ENCODE measurements around the gene PPFIBP1. TPM values are rescaled to one million over a fixed set of nuclear protein-coding genes. Genes with fewer than 3 reads are reported as not detected.
A peak's percentile ranks its signal among the peaks of the same experiment; 100 is the strongest.

PPFIBP1 gene
- total RNA-seq, 2 donors from 2014 or later, result 92.7 to 123 TPM

DNA sequence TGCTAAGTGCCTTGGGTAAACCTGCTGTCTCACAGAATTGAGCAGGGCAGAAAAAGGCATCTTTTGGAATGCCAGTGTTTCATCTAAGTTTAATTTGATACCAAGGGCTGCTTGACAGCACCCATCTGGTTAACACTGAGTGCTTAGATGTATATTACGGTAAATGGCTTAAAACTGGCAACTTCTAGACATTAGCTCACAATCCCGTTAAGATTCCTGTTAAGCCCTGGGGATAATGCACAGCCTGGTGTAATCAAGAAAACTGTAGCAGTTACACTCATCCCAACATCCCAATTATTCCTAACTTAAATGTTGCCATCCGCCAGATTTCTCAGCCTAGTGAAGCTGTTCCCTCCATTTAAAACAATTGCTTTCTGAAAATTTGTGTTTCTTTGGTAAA lies 29.9 kb downstream of the PPFIBP1 start:
- no peak for ATAC-seq
- DNase-seq, result no peak
- intact Hi-C loops (cut with DNase I), result no loop called here

DNA sequence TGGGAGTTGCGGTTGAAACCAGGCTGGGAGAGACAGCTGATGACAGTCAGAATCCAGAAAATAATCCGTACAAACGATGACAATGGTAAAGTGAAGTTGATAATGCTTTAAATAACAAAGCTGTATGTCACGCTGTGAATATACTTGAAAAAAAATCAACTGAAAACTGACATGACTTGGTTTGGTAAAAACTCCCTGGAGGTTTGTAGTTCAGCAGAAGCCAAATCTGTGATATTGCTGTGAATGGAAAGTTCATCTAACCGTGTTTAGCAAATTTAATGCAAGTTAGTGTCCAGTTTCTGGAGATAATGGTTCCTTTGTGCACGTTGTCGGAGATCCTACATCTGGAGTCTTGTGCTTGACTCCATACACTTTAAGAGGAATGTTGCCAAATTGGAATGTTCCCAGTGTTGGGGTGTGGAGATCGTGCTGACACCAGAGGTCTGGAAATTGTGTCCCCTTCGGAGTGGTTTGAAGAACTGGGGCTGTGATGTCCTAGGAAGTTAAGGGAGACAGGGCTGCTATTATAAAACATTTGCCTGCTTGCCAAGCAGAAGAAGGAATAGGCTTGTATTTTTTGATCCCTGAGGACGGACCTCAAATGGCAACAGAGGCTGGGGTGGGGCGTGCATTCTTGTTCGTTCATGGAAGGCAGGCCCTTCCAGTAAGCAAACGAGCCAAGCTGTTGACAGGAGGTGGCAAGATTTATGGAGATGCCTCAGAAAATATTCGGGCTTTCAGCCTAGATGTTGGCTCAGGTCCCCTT lies 30.6 kb downstream of the PPFIBP1 start:
- ATAC-seq (peak; percentile 67 to 78), DNase-seq (peak; percentile 70)
- intact Hi-C loops (cut with DNase I), result no loop called here

DNA sequence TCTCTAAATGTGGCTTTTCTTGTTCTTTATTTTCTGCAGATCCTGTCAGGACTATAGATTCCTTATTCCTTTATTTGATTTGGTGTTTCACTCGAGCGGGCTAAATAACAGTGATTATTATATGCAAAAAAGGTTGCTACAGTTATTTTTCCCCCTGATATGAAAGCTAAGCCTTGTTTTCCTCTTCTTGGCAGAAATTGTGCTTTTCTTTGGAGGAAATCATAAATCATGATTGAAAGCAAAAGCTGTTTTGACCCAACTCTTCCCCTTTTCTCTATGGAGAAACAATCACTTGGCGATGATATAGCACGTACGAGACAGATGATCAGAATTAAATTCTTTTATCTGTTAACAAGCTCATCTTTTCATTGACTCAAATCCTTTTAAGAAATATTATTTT lies 31.4 kb downstream of the PPFIBP1 start:
- no peak for ATAC-seq

DNA sequence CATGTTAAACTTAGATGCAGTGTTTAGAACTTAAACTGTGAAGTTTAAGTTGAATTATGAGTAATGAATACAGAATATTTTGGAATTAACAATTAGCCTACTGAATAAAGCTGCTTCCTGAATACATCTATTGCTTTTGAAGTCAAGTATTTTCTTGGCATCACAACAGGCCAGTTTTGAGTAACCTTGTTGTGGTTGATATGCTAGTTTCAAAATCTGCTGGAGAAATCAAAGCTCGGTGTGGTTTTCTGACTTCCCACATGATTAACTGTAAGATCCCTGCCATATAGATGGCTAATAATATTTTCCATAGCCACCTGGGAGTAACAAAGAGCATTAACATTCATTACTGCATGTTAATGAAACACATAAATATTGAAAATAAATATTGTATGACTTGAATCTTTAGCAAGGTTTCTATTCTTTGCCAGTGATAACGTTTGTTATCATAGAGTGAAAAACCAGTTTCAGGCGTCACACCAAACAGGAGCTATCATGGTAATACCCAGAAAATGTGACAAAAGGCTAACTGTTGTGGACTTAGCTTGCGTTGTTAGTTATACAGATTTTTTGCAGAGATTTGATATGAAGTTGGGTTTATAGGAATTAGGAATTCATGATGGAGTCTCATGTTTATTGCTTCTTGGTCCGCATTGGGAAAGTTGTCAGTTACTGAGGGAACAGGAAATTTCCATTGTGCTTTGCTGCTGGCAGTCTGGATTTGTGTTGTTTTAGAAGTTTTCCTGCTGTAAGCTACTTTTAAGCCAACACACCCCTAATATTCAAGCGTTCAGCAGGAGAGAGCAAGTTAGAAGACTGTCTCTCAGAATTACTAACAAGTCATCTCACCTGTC lies 32.1 kb downstream of the PPFIBP1 start:
- DNase-seq, result no peak
- intact Hi-C loops (cut with DNase I), result no loop called here
- no peak for ATAC-seq

More for the DNA sequence above, 31.4 kb downstream of the PPFIBP1 start:
- intact Hi-C loops (cut with DNase I), result no loop called here
- DNase-seq, result no peak

DNA sequence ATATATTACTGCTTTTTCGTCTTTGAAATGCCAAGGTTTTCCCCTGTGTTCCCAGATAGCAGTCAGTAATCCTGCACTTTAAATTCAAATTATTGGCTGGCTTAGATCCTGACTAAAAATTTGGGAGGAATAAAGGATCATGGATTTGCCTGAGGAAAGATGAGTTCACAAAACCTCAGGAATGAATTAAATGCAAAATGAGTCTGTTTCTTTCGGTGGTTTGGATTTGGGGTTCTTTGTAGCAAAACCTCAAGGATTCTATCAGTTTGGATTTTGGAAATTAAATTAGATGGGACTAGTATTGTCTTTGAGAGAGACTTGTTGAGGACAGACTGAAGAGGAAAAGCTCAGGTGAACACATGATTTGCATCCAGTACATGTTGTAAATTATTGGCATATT lies 36.1 kb downstream of the PPFIBP1 start:
- intact Hi-C loops (cut with DNase I), result no loop called here
- DNase-seq, result no peak
- no peak for ATAC-seq

DNA sequence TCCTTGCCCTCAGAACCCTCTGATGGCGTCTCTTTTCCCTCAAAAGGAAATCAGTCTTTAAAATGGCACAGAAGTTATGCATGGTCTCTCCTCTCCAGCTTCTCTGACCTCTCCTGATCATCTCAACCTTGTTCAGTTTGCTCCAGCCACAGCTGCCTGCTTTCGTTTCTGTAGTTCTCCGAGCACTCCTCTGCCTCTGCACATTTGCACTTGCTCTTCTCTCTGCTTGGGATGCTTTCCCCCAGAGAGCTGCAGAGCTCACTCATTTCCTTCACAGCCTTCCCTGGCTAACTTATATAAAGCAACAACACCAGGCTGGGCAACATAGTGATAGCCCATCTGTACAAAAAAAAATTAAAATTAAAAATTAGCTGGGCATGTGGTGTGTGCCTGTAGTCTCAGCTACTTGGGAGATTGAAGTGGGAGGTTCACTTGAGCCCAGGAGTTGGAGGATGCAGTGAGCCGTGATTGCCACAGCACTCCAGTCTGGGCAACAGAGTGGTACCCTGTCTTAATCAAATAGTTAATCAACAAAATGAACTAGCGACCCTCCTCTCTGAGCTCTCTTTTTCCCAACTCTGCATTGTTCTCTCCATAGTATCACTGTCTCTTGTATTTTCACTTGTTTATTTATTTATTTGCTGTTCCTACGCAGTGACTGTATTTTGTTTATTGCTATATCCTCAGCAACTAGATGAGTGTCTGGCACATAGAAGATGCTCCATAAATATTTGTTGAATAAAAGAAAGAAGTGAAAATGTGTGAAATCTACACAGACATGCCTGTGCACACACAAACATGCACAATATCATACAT lies 37.7 kb downstream of the PPFIBP1 start:
- DNase-seq (no peak), ATAC-seq (peak; percentile 34 to 46)
- intact Hi-C loops (cut with DNase I), result no loop called here

DNA sequence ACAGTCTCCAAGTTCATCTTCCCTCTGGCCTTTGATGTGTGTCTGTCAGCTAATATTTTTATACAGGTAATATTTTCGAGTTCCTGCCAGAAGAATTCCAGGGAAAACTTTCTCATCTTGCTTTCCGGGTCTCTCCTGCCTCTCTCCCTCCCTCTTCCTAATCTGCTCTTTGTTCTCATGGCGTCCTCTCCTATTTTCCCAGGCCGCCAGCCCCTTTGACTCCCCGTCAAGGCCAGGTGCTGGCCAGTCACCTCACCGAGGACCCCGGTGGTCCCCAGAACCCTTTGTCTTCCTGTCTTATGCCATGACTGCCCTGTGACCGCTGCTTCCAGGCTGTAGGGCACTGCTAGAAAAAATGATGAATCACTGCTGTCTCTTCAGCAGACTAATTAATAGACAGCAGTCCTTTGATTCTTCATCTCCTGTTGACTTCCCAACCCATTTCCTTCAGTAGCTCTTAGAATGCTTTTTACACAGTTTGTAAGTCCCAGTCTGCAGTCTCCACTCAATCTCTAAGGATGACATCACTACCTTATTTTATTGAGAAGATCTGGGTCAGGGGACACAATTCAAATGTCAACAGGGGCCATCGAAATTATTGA lies 40.7 kb downstream of the PPFIBP1 start:
- ATAC-seq (peak in 1 of 2 donors; percentile 25), DNase-seq (no peak)
- intact Hi-C loops (cut with DNase I), result no loop called here

DNA sequence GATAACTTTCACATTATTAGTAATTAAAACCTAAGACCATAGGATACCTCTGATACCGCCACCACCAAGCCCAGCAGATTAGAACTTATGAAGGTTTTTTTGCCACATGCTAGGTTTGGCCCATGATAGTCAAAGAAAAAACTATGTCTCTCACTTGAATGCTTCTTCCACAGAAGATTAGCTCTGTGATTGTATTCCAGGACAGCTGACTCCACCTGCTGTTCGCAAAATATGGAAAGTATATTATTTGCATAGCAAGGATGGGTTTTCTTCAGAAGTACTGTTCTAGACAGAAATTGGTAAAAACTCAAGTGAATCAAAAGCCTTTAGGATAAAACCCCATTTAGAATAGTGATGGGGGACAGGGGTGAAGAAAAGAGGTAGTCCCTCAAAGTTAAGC lies 42.2 kb downstream of the PPFIBP1 start:
- intact Hi-C loops (cut with DNase I), result no loop called here
- DNase-seq, result no peak
- ATAC-seq, result no peak

DNA sequence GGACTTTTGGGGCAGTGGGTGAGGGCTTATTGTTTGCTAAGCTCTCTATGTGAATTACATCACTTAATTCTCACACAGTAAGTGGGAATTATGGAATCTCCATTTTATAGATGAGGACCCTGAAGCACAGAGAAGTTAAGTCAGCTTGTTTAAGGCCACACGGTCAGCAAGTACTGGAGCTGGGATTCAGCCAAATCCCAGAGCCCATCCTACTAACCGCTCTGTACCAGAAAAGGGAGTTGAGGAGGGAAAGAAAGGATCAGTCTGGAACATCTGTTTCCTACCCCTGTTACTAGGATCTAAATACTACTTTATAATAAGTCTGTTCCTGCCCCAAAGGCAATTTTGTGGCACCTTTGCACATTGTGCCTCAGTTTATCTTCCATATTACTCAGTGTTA lies 42.6 kb downstream of the PPFIBP1 start:
- no peak for DNase-seq
- ATAC-seq, result peak in 1 of 2 donors; percentile 19
- intact Hi-C loops (cut with DNase I), result no loop called here

DNA sequence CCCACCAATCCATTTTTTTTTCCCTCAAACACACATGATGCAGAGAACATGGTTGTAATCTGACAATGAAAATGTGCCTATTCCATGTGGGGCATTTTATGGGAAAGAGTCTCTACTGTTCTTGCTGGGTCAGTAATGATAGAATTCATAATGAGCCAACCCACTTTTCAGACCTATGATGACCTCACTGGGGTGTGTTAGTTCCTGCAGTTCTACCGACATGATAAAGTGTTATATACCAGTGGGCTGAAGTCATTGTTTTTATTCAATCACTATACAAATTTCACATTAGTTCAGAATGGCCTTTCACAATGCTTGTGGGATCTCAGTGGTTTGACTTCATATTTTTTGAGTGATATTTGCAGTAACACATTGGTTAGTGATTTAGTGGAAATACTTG lies 47.5 kb downstream of the PPFIBP1 start:
- ATAC-seq, result peak in 1 of 2 donors; percentile 70
- intact Hi-C loops (cut with DNase I), result no loop called here
- no peak for DNase-seq

DNA sequence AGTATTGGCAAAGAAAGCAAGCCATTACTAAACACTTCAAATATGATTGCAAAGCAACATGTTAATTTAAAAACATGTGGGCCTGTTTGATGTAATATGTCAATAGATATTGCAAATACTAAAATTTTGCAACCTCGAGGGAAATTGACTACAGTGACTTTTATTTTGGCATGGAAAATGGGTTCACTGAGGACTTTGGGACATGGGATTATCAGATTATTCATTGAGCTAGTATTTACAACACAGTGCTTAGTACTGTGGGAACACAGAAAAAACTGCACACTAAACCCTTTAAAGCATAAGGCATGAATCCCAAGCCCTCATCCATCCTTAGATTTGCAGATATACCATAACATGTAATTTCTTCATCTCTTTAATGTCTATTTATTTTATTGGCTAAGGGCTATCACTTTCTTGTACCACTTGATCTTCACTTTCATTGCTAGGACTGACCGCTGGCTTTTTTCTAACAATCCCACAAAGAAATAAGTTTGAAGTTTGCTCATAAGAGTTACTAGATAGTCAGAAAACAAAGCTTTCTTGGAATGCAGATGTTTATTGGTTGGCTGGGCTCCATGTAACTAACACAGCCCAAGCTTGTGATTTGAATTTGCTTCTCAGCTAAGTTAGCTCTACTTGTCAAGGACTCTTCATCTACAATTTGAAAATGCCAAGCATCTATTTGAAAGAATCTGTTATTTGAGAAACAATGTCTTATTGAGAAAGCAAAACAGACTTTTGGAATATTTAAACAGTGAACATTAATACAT lies 48.7 kb downstream of the PPFIBP1 start:
- DNase-seq (no peak), ATAC-seq (no peak)
- intact Hi-C loops (cut with DNase I), result no loop called here

DNA sequence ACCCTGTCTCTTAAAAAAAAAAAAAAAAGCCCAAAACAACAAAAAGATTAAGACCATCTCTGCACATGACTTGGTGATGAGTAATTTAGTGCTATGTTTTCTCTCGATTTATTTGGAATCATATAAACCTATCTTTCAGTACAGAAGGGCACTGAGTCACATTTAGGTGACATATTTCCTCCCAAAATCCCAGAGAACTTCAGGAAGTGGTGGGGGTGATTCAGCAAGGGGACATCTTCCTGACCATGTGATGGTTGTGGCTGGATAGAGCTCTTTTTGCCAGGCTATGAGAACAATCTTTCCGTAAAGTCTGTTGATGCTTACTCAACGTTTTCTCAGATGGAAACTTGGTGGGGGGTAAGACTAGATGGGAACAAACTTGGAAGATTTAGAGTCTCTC lies 50.0 kb downstream of the PPFIBP1 start:
- peak in 1 of 2 donors; percentile 52 for ATAC-seq
- intact Hi-C loops (cut with DNase I), result no loop called here
- no peak for DNase-seq

DNA sequence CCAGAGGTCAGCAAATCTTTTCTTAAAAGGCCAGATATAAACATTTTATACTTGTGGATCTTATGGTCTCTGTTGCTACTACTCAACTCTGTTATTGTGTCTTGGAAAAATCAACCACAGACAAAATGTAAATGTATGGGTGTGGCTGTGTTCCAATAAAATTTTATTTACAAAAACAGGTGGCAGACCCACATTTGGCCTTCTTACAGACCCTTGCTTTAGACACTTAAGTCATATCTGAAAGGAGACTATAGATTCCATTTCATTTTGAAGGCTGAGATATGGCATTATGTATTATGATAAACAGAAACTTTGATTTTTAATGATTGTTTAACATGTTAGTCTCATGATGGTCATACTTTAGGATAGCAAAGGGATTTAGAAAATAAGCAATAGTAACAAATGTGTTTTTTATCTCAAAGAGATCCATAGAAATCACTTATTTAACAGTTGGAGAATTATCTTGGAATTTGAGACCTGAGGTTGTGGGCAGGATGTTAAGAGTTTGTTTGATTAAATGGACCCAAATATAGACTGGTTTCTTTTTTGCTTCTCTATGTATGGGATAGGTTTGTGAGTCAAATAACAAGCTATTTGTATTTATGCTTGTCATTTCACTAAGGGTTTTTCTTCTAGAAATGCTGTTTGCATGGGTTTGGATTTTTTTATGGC lies 51.2 kb downstream of the PPFIBP1 start:
- ATAC-seq (no peak), DNase-seq (no peak)
- intact Hi-C loops (cut with DNase I), result no loop called here

DNA sequence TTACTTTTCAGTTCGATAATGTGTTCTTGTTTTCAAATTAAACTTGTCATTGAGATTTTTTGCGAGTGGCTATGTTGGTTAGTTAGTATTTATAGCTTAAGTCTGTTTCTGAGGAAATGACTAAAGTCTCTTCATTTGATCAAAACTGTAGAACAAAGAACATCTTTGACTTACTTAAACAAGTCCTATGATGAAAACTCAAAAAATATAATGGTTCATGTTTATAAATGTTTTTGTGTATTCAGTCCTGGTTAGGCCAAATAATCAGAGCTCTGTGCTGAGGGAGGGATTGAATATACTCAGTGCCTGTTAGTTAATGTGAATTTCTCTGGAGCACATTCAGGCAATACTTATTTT lies 51.7 kb downstream of the PPFIBP1 start:
- ATAC-seq, result no peak
- intact Hi-C loops (cut with DNase I), result no loop called here
- no peak for DNase-seq

DNA sequence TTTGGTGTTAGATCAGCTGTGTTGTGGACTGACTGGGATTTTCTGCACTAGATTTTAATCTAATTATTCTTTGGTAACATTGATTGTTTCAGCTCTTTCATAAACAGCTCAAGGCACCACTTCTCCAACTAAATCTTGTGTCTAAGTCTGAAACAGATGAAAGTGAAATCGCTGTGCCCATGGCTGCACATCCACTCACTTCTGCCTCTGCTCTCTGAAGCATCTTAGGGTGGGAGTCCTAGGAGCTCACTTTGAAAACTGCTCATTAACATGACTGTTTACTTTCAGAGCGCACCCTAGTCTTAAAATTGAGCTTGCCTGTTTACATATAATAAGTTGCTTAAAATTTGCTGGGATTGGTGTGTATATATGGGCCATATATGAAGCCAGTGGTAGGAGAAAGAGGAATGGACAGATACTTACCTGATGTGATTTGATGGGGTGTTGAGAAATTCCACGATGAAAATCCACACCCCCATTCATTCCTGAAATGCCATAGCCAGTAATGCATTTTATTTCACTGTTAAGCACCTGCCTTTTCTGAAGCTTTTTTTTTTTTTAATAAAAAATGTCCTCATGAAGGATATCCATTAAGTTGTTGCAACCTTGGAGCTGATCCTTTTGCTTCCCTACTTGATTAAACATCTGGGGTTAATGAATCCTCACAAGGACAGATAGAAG lies 52.8 kb downstream of the PPFIBP1 start:
- intact Hi-C loops (cut with DNase I), result no loop called here
- ATAC-seq (no peak), DNase-seq (no peak)

DNA sequence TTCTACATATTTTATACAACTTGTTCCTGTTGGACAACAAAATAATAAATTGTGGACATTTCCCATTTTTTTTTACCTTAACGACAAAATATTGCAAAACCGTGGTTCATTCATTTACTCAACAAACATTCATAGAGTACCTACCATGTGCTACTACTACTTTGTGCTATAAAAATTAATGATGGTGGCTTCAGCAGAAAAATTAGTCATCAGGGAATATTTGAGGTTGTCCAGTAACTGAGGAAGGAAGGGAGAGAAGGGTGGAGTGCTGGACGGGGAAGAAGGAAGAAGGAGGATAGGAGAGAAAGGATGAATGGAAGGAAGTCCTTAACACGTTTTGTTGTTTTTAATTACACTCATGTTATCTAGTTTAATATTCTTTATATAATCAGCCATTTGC lies 53.7 kb downstream of the PPFIBP1 start:
- intact Hi-C loops (cut with DNase I), result no loop called here
- DNase-seq, result no peak
- no peak for ATAC-seq

DNA sequence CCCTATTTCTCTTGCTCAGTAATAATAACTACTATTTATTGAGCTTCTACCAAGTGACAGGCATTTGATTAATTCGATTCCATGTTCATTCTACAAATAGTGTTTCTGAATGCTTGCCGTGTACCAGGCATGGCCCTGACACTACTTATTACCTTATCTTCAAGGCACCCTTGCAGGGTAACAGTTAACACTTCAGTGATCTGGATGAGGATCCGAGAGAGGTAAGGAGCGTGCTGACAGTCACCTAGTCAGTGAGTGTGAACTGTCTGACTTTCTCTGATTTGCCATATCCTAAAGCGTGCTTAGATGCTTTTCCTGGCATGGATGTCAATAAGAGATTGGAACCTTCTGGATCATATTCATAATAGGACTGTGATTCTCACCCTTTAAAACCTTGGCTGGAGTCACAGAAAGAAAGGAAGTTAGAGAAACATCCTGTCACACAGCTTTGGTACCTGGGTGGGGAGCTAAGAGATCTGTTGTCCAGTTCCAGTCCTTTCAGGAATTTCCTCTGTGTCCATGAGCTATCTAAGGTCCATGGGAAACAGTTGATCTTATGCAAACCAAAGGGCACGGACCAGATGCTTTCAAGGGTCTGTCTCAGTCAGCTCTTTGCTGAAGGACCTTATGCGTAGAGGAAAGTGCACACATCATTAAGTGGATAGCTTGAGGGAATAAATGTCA lies 54.8 kb downstream of the PPFIBP1 start:
- intact Hi-C loops (cut with DNase I), result no loop called here
- ATAC-seq (peak in 1 of 2 donors; percentile 14), DNase-seq (no peak)
